ENCODE measurements around the gene ASB10. TPM values are rescaled to one million over a fixed set of nuclear protein-coding genes. Genes with fewer than 3 reads are reported as not detected.

The ASB10 gene
- total RNA-seq, 4 donors from 2014 or later: not detected

- 5 to 17% methylated on average over 12 to 15 of the region's 36 CpGs for WGBS, 2 donors
- Histone ChIP-seq H3K4me1 (peaks cover 18 to 43% (median 19%) of the 10 kb centered on the region in 3 donors), H3K27me3 (no peaks in the 10 kb centered on the region), H3K27ac (peak overlapping the region; percentile 85 to 90 (median 87)), H3K36me3 (peaks cover 13 to 37% (median 25%) of the 10 kb centered on the region in 3 donors), H3K9me3 (no peaks in the 10 kb centered on the region), H3K4me3 (peak overlapping the region; percentile 81 to 100 (median 94))
- no peak for TF ChIP-seq CTCF (IDR thresholded peaks at IDR 0.05)
- no peak for TF ChIP-seq POLR2A (IDR thresholded peaks at IDR 0.05)
- no peak for DNase-seq
- intact Hi-C loops (cut with DNase I): no loop called here
These were observed 46.1 kb upstream of the ASB10 start for GRCh38 chr7:151232917-151233701.

DNA sequence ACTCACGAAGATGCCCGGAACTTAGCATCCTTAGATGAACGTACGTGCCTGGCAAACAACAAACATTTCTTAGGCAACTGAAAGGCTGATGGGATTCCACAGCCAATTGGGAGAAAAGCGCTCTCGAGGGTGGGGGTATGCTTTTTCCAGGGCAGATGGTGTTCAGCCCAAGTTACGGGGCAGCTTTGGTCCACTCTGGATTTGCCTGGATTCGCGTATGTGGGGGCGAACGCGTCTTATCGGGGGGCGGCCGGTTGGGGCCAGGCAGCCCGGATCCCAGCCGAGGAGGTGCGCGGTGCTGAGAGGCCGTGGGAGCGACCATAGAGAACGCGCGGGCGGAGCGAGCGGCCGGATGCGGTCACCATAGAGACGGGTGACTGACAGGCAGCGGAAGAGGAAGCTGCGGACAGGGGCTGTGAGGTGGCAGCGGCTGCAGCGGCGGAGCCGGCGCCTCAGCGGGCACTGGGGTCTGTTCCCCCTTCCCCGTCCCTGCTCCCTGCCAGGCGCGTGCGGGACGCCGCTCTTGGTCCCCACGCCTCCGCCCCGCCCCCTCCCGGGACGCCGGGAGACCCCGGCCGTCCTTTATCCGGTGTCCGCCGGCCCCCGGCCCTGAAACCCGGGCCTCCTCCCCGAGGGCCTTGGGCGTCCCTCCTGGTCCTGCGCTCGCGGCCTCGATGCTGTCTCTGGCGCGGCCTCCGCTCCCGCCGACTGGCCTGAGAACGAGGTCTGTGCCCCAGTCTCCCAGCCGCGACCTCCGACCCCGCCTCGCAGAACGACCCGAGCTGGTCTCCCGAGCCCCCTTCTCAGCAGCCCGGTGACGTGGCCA is 45.3 kb upstream of the ASB10 start, which contains the start of gene CHPF2:
Gene CHPF2 (plus strand): TSS at position 393 of the 826 bp plus-strand sequence. CDS start 1,529 bp downstream, outside the sequence.
- WGBS, 2 donors: 0% methylated on average over 1 to 8 of the region's 79 CpGs
- DNase-seq: peak; percentile 53
- Histone ChIP-seq H3K4me1 (peaks cover 23 to 50% (median 23%) of the 10 kb centered on the region in 3 donors), H3K27ac (peak within 1 kb of the TSS; percentile 85 to 90 (median 87)), H3K36me3 (peaks cover 8 to 29% (median 17%) of the 10 kb centered on the region in 3 donors), H3K4me3 (peak within 1 kb of the TSS; percentile 81 to 100 (median 94)), H3K27me3 (no peaks in the 10 kb centered on the region), H3K9me3 (no peaks in the 10 kb centered on the region)
- TF ChIP-seq CTCF (IDR thresholded peaks at IDR 0.05) (no peak), POLR2A (IDR thresholded peaks at IDR 0.05) (peak in 2 of 4 donors; percentile 74 to 88)
- intact Hi-C loops (cut with DNase I): no loop called here

DNA sequence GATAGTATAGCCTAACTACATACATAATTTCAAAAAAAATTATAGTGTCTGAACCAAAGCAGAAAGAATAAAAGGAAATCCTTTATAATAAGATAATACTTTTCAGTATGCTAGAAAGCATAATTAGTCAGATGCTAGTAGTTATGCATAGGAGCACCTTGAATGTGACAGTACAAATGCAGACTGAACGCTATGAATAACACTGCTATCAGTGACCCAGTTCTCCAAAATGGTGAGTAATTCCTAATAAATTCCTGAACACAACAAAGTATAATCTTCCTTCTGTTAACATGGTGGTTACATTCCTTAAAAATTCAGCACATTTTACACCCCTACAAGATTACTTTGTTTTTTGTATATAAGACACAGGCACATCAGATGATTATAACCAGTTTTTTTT is 44.0 kb upstream of the ASB10 start:
- peaks cover 8 to 16% (median 13%) of the 10 kb centered on the region in 3 donors for H3K36me3 ChIP-seq
- intact Hi-C loops (cut with DNase I): no loop called here
- no peaks in the 10 kb centered on the region for H3K27me3 ChIP-seq
- TF ChIP-seq POLR2A (IDR thresholded peaks at IDR 0.05): no peak
- TF ChIP-seq CTCF (IDR thresholded peaks at IDR 0.05): no peak
- whole genome bisulfite sequencing, 2 donors: 63 to 78% methylated on average over 1 of the region's 1 CpG
- no peak overlapping the region for H3K4me3 ChIP-seq
- no peaks in the 10 kb centered on the region for H3K9me3 ChIP-seq
- no peak for DNase-seq
- H3K27ac ChIP-seq: no peak overlapping the region
- peaks cover 26 to 56% (median 26%) of the 10 kb centered on the region in 3 donors for H3K4me1 ChIP-seq

GRCh38 chr7:151229249-151229648 is 42.2 kb upstream of the ASB10 start:
- WGBS, 2 donors: 84 to 86% methylated on average over 10 of the region's 10 CpGs
- intact Hi-C loops (cut with DNase I): no loop called here
- Histone ChIP-seq H3K4me1 (peaks cover 35 to 57% (median 35%) of the 10 kb centered on the region in 3 donors), H3K9me3 (no peaks in the 10 kb centered on the region), H3K36me3 (peaks cover 0 to 15% (median 6%) of the 10 kb centered on the region in 3 donors), H3K4me3 (no peak overlapping the region), H3K27ac (no peak overlapping the region), H3K27me3 (no peaks in the 10 kb centered on the region)
- TF ChIP-seq CTCF (IDR thresholded peaks at IDR 0.05): no peak
- TF ChIP-seq POLR2A (IDR thresholded peaks at IDR 0.05): no peak
- no peak for DNase-seq

Data from esophagus squamous epithelium (tissue), 5 donors.